Measurements from ENCODE around the gene SPACA9.

DNA sequence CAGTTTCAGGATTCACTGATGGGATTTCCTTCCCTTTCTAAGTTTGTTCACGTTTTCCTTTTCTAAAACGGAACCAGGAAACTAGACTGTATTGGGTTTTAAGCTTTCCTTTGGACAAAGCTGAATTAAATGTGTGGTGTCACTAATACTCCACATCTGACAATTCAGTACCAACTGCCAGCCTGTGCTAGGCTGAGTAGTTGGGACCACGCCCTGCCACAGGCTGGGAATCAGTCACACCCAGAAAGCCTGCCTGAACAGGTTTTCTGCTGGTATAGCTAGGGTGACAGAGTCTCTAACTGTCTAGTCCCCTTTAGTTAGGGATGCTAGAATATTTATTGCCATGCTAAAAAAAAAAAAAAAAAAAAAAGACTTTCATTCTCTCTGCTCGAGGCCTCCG, 15.6 kb downstream of the SPACA9 start:
- TF ChIP-seq, protein P1, sequence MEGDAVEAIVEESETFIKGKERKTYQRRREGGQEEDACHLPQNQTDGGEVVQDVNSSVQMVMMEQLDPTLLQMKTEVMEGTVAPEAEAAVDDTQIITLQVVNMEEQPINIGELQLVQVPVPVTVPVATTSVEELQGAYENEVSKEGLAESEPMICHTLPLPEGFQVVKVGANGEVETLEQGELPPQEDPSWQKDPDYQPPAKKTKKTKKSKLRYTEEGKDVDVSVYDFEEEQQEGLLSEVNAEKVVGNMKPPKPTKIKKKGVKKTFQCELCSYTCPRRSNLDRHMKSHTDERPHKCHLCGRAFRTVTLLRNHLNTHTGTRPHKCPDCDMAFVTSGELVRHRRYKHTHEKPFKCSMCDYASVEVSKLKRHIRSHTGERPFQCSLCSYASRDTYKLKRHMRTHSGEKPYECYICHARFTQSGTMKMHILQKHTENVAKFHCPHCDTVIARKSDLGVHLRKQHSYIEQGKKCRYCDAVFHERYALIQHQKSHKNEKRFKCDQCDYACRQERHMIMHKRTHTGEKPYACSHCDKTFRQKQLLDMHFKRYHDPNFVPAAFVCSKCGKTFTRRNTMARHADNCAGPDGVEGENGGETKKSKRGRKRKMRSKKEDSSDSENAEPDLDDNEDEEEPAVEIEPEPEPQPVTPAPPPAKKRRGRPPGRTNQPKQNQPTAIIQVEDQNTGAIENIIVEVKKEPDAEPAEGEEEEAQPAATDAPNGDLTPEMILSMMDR (IDR thresholded peaks at IDR 0.05) = no peak
- no peak for TF ChIP-seq POLR2A (IDR thresholded peaks at IDR 0.05)
